HL-60 (cell line): ENCODE measurements around the gene ARMH2.

Experiments used
- CTCF ChIP-seq: IDR thresholded peaks from one replicate; pipeline ENCODE4 v1.5.1; 2011; ENCODE audit warnings: low read length, control low read depth, inconsistent platforms; ENCODE audit not compliant: insufficient read depth
- GABPA ChIP-seq: IDR thresholded peaks from 2 replicates; pipeline ENCODE4 v1.6.1; 2012; ENCODE audit warnings: low read depth
- POLR2AphosphoS5 ChIP-seq: IDR thresholded peaks from 2 replicates; pipeline ENCODE4 v1.6.1; 2012; ENCODE audit warnings: low read depth
- TF ChIP-seq, protein P1 (sequence below): IDR thresholded peaks from 2 replicates; pipeline ENCODE4 v1.6.1; 2012; ENCODE audit warnings: low read depth; ENCODE audit not compliant: insufficient replicate concordance

- no peak for TF ChIP-seq CTCF
- TF ChIP-seq POLR2AphosphoS5: no peak
- TF ChIP-seq GABPA: no peak
- TF ChIP-seq, protein P1, sequence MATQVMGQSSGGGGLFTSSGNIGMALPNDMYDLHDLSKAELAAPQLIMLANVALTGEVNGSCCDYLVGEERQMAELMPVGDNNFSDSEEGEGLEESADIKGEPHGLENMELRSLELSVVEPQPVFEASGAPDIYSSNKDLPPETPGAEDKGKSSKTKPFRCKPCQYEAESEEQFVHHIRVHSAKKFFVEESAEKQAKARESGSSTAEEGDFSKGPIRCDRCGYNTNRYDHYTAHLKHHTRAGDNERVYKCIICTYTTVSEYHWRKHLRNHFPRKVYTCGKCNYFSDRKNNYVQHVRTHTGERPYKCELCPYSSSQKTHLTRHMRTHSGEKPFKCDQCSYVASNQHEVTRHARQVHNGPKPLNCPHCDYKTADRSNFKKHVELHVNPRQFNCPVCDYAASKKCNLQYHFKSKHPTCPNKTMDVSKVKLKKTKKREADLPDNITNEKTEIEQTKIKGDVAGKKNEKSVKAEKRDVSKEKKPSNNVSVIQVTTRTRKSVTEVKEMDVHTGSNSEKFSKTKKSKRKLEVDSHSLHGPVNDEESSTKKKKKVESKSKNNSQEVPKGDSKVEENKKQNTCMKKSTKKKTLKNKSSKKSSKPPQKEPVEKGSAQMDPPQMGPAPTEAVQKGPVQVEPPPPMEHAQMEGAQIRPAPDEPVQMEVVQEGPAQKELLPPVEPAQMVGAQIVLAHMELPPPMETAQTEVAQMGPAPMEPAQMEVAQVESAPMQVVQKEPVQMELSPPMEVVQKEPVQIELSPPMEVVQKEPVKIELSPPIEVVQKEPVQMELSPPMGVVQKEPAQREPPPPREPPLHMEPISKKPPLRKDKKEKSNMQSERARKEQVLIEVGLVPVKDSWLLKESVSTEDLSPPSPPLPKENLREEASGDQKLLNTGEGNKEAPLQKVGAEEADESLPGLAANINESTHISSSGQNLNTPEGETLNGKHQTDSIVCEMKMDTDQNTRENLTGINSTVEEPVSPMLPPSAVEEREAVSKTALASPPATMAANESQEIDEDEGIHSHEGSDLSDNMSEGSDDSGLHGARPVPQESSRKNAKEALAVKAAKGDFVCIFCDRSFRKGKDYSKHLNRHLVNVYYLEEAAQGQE: no peak
Measured at GRCh38 chr6:24777227-24777626, 21.5 kb downstream of the ARMH2 start.
